ENCODE results near the gene CSNK1A1.

DNA sequence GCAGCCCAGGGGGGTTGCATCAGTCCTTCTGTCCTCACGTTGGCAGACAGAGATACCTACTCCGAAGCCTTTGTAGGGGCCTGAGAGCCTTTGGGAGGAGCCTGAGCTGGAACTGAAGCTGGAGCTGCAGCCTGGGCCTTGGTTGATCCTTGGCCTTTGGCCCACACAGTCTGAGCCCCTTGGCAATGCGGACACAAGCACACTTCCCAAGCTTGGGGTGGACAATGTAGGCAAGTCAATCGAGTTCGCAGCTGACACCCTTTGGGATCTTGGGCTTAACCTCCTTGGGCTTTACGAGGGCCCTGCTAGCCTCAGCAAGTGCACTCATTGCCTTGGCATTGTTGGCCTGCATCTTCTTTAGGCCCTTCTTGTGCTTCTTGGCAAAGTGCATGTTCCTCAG, 5.9 kb downstream of the CSNK1A1 start:
- TF ChIP-seq NFIC (IDR thresholded peaks at IDR 0.05) = no peak
- TF ChIP-seq TEAD4 (IDR thresholded peaks at IDR 0.05) = no peak
- TF ChIP-seq EP300 (IDR thresholded peaks at IDR 0.05; ENCODE audit: borderline replicate concordance) = no peak
- TF ChIP-seq CREB1 (IDR thresholded peaks at IDR 0.05; ENCODE audit: low read depth) = no peak
- TF ChIP-seq, protein P1, sequence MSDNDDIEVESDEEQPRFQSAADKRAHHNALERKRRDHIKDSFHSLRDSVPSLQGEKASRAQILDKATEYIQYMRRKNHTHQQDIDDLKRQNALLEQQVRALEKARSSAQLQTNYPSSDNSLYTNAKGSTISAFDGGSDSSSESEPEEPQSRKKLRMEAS (IDR thresholded peaks at IDR 0.05) = no peak
- TF ChIP-seq, protein P2, sequence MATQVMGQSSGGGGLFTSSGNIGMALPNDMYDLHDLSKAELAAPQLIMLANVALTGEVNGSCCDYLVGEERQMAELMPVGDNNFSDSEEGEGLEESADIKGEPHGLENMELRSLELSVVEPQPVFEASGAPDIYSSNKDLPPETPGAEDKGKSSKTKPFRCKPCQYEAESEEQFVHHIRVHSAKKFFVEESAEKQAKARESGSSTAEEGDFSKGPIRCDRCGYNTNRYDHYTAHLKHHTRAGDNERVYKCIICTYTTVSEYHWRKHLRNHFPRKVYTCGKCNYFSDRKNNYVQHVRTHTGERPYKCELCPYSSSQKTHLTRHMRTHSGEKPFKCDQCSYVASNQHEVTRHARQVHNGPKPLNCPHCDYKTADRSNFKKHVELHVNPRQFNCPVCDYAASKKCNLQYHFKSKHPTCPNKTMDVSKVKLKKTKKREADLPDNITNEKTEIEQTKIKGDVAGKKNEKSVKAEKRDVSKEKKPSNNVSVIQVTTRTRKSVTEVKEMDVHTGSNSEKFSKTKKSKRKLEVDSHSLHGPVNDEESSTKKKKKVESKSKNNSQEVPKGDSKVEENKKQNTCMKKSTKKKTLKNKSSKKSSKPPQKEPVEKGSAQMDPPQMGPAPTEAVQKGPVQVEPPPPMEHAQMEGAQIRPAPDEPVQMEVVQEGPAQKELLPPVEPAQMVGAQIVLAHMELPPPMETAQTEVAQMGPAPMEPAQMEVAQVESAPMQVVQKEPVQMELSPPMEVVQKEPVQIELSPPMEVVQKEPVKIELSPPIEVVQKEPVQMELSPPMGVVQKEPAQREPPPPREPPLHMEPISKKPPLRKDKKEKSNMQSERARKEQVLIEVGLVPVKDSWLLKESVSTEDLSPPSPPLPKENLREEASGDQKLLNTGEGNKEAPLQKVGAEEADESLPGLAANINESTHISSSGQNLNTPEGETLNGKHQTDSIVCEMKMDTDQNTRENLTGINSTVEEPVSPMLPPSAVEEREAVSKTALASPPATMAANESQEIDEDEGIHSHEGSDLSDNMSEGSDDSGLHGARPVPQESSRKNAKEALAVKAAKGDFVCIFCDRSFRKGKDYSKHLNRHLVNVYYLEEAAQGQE (IDR thresholded peaks at IDR 0.05; ENCODE audit: low read depth) = no peak
- no peak for TF ChIP-seq CEBPB (IDR thresholded peaks at IDR 0.05)
- TF ChIP-seq RAD21 (IDR thresholded peaks at IDR 0.05; ENCODE audit: low read depth) = no peak
- TF ChIP-seq YY1 (IDR thresholded peaks at IDR 0.05; ENCODE audit: low read depth) = no peak
- no peak for TF ChIP-seq FOXM1 (IDR thresholded peaks at IDR 0.05; ENCODE audit: borderline replicate concordance, low read depth)
- no peak for TF ChIP-seq TAF1 (IDR thresholded peaks at IDR 0.05; ENCODE audit: low read depth)
- no peak for TF ChIP-seq EGR1 (IDR thresholded peaks at IDR 0.05)
- TF ChIP-seq TCF12 (IDR thresholded peaks at IDR 0.05; ENCODE audit: low read depth) = no peak

Data from Ishikawa (cell line).